Measurements from ENCODE around the gene CSAG3.
"Not testable (repeated sequence)": the region's sequence is repeated elsewhere in the genome, so short reads cannot be mapped to it uniquely, and the experiment has no call there.

Gene CSAG3

DNA sequence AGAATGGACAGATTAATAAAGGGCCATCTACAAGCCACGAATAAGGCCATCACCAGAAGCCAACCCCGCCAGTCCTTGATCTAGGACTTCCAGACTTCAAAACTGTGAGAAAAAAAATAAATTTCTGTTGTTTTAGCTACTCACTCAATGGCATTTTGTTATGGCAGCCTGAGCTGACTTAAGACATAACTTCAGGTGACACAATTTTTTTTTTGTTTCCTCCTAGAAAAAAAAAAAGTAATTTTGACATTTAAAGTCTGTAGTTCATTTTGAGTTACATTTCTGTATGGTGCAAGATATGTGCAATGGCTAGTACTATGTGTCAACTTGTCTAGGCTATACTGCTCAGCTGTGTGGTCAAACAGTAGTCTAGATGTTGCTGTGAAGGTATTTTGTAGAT lies at the start of gene CSAG3:
TSS of gene CSAG3 (plus strand) at position 301 of the 400 bp plus-strand sequence.
- not testable (repeated sequence) for DNase-seq

GRCh38 chrX:152713195-152713594 lies 45.8 kb upstream of the CSAG3 start:
- not testable (repeated sequence) for DNase-seq

GRCh38 chrX:152713815-152714787 lies 44.9 kb upstream of the CSAG3 start, which contains the start of gene MAGEA2B:
MAGEA2B (plus strand) TSS chrX:152714628; CDS start chrX:152717107, 2,479 bp downstream.
- not testable (repeated sequence) for DNase-seq

DNA sequence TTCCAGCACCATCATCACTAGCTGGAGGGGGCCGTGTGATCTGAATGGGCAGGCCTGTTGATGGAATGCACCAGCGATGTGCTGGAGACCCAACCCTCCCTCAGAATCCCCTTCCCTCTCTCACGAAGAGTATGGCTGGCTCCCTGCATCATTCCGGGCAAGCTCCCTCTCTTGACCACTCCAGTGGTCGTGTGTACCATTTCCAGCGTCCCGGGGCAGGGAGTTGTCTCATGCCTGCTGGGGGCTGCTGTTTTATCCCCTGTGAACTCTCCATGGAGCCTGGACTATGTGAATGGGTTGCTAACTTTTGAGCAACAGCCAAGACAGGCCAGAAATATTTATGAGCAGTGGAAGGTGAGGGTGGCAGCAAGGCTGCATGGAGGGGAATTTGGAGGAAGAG lies 33.6 kb upstream of the CSAG3 start:
- no peak for DNase-seq

DNA sequence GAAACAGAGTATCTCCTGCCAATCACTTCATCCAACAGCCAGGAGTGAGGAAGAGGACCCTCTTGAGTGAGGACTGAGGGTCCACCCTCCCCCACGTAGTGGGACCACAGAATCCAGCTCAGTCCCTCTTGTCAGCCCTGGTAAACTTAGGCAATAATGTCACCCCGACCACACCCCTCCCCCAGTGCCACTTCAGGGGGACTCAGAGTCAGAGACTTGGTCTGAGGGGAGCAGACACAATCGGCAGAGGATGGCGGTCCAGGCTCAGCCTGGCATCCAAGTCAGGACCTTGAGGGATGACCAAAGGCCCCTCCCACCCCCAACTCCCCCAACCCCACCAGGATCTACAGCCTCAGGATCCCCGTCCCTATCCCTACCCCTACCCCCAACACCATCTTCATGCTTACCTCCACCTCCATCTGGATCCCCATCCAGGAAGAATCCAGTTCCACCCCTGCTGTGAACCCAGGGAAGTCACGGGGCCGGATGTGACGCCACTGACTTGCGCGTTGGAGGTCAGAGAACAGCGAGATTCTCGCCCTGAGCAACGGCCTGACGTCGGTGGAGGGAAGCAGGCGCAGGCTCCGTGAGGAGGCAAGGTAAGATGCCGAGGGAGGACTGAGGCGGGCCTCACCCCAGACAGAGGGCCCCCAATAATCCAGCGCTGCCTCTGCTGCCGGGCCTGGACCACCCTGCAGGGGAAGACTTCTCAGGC lies 25.6 kb upstream of the CSAG3 start, which contains the start of the genes CSAG1 and MAGEA12:
TSS of gene CSAG1 (minus strand) at position 461 of the 715 bp plus-strand sequence. CDS start 1,261 bp downstream, outside the sequence.
TSS of gene MAGEA12 (plus strand) at position 497 of the 715 bp plus-strand sequence. CDS start 2,405 bp downstream, outside the sequence.
- no peak for DNase-seq

DNA sequence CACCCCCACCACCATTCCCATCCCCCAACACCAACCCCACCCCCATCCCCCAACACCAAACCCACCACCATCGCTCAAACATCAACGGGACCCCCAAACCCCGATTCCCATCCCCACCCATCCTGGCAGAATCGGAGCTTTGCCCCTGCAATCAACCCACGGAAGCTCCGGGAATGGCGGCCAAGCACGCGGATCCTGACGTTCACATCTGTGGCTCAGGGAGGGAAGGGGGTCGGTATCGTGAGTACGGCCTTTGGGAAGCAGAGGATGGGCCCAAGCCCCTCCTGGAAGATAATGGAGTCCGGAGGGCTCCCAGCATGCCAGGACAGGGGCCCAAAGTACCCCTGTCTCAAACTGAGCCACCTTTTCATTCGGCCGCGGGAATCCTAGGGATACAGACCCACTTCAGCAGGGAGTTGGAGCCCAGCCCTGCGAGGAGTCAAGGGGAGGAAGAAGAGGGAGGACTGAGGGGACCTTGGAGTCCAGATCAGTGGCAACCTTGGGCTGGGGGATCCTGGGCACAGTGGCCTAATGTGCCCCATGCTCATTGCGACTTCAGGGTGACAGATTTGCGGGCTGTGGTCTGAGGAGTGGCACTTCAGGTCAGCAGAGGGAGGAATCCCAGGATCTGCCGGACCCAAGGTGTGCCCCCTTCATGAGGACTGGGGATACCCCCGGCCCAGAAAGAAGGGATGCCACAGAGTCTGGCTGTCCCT lies 24.7 kb upstream of the CSAG3 start:
- DNase-seq, result not testable (repeated sequence)

DNA sequence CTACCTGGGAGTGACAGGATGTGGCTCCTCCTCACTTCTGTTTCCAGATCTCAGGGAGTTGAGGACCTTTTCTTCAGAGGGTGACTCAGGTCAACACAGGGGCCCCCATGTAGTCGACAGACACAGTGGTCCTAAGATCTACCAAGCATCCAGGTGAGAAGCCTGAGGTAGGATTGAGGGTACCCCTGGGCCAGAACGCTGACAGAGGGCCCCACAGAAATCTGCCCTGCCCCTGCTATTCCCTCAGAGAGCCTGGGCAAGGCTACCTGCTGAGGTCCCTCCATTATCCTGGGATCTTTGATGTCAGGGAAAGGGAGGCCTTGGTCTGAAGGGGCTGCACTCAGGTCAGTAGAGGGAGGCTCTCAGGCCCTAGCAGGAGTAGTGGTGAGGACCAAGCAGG lies 23.9 kb upstream of the CSAG3 start:
- no peak for DNase-seq

- DNase-seq, result no peak
Observed at GRCh38 chrX:152735860-152736511, 23.0 kb upstream of the CSAG3 start.

GRCh38 chrX:152736528-152736927 lies 22.5 kb upstream of the CSAG3 start:
- DNase-seq, result not testable (repeated sequence)

- DNase-seq, result no peak
Observed at GRCh38 chrX:152738560-152738959, 20.5 kb upstream of the CSAG3 start.

DNA sequence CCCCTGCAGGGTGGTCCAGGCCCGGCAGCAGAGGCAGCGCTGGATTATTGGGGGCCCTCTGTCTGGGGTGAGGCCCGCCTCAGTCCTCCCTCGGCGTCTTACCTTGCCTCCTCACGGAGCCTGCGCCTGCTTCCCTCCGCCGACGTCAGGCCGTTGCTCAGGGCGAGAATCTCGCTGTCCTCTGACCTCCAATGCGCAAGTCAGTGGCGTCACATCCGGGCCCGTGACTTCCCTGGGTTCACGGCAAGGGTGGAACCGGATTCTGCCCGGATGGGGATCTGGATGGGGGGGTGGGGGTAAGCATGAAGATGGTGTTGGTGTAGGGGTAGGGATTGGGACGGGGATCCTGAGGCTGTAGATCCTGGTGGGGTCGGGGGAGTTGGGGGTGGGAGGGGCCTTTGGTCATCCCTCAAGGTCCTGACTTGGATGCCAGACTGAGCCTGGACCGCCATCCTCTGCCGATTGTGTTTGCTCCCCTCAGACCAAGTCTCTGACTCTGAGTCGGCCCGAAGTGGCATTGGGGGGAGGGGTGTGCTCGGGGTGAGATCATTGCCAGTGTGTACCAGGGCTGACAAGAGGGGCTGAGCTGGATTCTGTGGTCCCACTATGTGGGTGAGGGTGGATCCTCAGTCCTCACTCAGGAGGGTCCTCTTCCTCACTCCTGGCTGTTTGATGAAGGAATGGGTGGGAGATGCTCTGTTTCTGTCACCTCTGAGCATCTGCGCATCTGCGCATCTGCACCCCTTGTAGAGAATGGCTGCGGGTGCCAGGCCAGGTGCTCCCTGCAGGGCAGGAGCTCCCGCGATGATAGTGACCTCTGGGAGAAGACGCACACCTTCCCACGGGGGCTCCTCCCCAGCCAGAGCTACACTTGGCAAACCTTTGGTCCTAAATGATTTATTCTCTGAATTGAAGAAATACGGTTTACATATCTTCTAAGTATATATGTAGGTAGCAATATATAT lies 5.0 kb upstream of the CSAG3 start, which contains the start of gene MAGEA2:
TSS of gene MAGEA2 (minus strand) at position 157 of the 965 bp plus-strand sequence. CDS start 2,479 bp downstream, outside the sequence.
- not testable (repeated sequence) for DNase-seq

DNA sequence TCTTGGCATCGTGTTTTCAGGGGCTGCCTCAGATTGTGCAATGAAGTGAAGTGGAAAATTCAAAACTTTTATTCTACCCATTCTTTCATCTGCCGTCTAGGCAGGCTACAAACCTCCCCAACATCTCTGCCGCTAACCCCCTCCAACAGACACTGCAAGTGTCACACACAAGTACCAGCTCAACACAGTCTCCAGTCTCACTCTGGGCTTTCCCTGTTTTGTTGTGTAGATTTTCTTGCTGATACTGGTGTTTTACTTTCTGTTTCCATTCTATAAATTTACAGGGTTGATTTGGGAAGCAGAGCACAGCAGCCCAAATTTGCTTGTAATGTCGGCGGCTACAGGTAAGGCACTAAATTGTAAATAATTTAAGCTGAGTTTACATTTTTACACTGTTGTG lies 4.1 kb upstream of the CSAG3 start:
- not testable (repeated sequence) for DNase-seq

DNA sequence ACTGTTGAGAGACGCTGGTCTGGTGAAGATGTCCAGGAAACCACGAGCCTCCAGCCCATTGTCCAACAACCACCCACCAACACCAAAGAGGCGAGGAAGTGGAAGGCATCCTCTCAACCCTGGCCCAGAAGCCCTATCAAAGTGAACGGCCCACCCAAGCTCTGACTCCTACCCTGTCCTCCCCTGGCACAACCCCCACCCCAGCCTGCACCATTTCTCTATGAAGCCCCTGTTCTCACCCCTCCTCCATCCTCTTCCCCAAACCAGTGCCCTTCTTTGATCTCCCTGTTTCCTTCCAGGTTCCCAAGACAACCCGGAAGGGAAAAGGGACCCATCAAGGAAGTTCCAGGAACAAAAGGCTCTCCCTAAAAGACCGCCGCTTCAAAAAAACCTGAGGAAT lies 526 bp downstream of the CSAG3 start:
- not testable (repeated sequence) for DNase-seq

- not testable (repeated sequence) for DNase-seq
Observed at GRCh38 chrX:152761582-152761981, 2.6 kb downstream of the CSAG3 start.

DNA sequence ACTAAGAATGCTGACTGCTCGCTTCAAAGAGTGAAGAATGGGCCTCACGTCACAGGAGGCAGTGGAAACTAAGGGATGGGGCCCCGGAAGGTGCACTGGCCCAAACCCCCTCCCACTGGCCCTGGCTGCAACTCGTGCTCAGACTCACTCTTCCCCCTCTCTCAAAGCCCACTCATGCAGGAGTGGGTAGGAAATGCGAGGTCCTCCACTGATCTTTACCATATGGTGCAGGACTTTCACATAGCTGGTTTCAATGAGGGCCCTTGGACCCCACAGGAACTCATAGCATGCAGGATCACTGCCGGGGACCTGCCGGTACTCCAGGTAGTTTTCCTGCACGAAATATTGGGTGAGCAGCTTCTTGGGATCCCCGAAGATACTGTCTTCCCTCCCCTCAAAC lies 7.5 kb downstream of the CSAG3 start:
- DNase-seq, result not testable (repeated sequence)

- not testable (repeated sequence) for DNase-seq
Observed at GRCh38 chrX:152769549-152770289, 10.7 kb downstream of the CSAG3 start, which contains the start of gene MAGEA6. MAGEA6 (minus strand) TSS chrX:152769689; CDS start chrX:152767650, 2,039 bp downstream.

DNA sequence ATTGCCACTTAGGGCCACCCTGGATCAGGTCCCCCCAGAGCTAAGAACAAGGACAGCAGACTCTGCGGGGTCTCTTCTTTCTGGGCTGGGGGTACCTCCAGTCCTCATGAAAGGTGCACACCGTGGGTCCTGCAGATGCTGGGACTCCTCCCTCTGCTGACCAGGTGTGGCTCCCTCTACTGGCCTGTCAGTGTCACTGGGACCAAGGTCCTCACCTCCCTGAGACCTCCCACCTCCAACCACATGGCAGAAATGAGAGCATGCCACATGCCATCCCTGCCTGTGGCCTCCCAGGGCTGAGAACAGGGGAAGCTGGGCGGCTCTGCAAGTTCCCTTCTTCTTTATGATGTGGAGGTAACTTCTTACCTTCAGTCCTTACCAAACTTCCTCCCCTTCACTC lies 28.0 kb downstream of the CSAG3 start:
- not testable (repeated sequence) for DNase-seq

GRCh38 chrX:152798945-152799344 lies 39.9 kb downstream of the CSAG3 start:
- no peak for DNase-seq

DNA sequence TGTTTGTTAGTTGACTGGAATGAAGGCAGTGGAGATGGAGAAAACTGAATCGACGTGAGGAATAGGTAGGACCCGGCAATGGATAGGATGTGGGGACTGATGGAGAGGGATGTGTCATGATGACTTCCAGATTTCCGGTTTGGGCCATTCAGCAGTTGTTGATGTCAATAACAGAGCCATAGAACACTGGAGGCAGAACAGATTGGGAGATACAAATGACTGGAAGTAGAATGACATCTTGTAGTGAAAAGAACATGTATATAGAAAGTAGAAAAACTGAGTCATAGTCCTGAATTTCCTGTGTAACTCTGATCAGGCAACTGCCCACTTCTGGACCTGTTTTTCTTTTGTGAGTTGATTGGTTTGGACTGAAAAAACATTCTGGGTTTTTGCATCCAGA lies 47.0 kb downstream of the CSAG3 start:
- no peak for DNase-seq
